ENCODE data around the gene ELOVL7. TPM values are rescaled to one million over a fixed set of nuclear protein-coding genes. Genes with fewer than 3 reads are reported as not detected.

Gene ELOVL7
- total RNA-seq, 2 experiments from 2014 or later: 0.69 to 0.85 TPM

- no peaks in the 10 kb centered on the region for H3K4me1 Mint-ChIP-seq
- ATAC-seq (no peak), DNase-seq (no peak)
- CTCF ChIA-PET: interaction anchor here (0.8 to 1.2 kb wide), 2 partner anchors 13 to 29 kb away, joined by 3 read pairs; no protein-coding TSS in a partner anchor
- intact Hi-C loops (cut with DNase I, micrococcal nuclease): no loop called here
- no peak overlapping the region for H3K4me3 Mint-ChIP-seq
- H3K27me3 Mint-ChIP-seq: peaks cover 2% of the 10 kb centered on the region
- no peaks in the 10 kb centered on the region for H3K9me3 Mint-ChIP-seq (ENCODE audit: low read depth)
- H3K36me3 Mint-ChIP-seq (ENCODE audit: low read depth): peaks cover 3% of the 10 kb centered on the region
- H3K27ac Mint-ChIP-seq: no peak overlapping the region
- POLR2A ChIA-PET: no interaction called here
Observed at GRCh38 chr5:60856066-60856465, 12.0 kb upstream of the ELOVL7 start.

- CTCF ChIA-PET: interaction anchor here (0.7 kb wide), 1 partner anchor 559 kb away, joined by 3 read pairs; no protein-coding TSS in a partner anchor
- ATAC-seq (no peak), DNase-seq (no peak)
- Mint-ChIP-seq H3K36me3 (ENCODE audit: low read depth) (peaks cover 3% of the 10 kb centered on the region), H3K4me3 (no peak overlapping the region), H3K9me3 (ENCODE audit: low read depth) (no peaks in the 10 kb centered on the region), H3K27ac (no peak overlapping the region), H3K27me3 (peaks cover 2% of the 10 kb centered on the region), H3K4me1 (no peaks in the 10 kb centered on the region)
- intact Hi-C loops (cut with DNase I, micrococcal nuclease): no loop called here
- POLR2A ChIA-PET: no interaction called here
Observed at GRCh38 chr5:60852940-60853339, 8.9 kb upstream of the ELOVL7 start.

- ChIA-PET CTCF (interaction anchor here (0.6 to 0.7 kb wide), 4 partner anchors 159 to 791 kb away, joined by 3 to 4 read pairs (median 3); no protein-coding TSS in a partner anchor), POLR2A (no interaction called here)
- H3K27ac Mint-ChIP-seq: no peak overlapping the region
- no peaks in the 10 kb centered on the region for H3K4me1 Mint-ChIP-seq
- intact Hi-C loops (cut with DNase I, micrococcal nuclease): no loop called here
- peaks cover 2% of the 10 kb centered on the region for H3K27me3 Mint-ChIP-seq
- no peak overlapping the region for H3K4me3 Mint-ChIP-seq
- ATAC-seq (no peak), DNase-seq (no peak)
- H3K36me3 Mint-ChIP-seq (ENCODE audit: low read depth): no peaks in the 10 kb centered on the region
- no peaks in the 10 kb centered on the region for H3K9me3 Mint-ChIP-seq (ENCODE audit: low read depth)
Observed at GRCh38 chr5:60852317-60852716, 8.2 kb upstream of the ELOVL7 start.

- no peak for ATAC-seq
- H3K36me3 Mint-ChIP-seq (ENCODE audit: low read depth): no peaks in the 10 kb centered on the region
- DNase-seq: no peak
- ChIA-PET CTCF (interaction anchor here (0.6 to 0.7 kb wide), 2 partner anchors 158 to 792 kb away, joined by 3 to 4 read pairs; no protein-coding TSS in a partner anchor), POLR2A (interaction anchor here (0.7 kb wide), 1 partner anchor 46 kb away, joined by 4 read pairs; no protein-coding TSS in a partner anchor)
- peaks cover 5% of the 10 kb centered on the region for H3K27me3 Mint-ChIP-seq
- no peaks in the 10 kb centered on the region for H3K9me3 Mint-ChIP-seq (ENCODE audit: low read depth)
- H3K27ac Mint-ChIP-seq: no peak overlapping the region
- H3K4me1 Mint-ChIP-seq: no peaks in the 10 kb centered on the region
- intact Hi-C loops (cut with DNase I, micrococcal nuclease): no loop called here
- no peak overlapping the region for H3K4me3 Mint-ChIP-seq
Observed at GRCh38 chr5:60851626-60852025, 7.6 kb upstream of the ELOVL7 start.

GRCh38 chr5:60846298-60846697 lies 2.2 kb upstream of the ELOVL7 start:
- Mint-ChIP-seq H3K4me3 (no peak overlapping the region), H3K9me3 (ENCODE audit: low read depth) (no peaks in the 10 kb centered on the region), H3K36me3 (ENCODE audit: low read depth) (no peaks in the 10 kb centered on the region), H3K4me1 (peaks cover 7% of the 10 kb centered on the region), H3K27ac (no peak overlapping the region), H3K27me3 (peaks cover 42% of the 10 kb centered on the region)
- intact Hi-C loops (cut with DNase I, micrococcal nuclease): no loop called here
- CTCF ChIA-PET: no interaction called here
- DNase-seq: no peak
- POLR2A ChIA-PET: no interaction called here
- no peak for ATAC-seq

GRCh38 chr5:60843386-60843935 lies 608 bp downstream of the ELOVL7 start:
- no peak overlapping the region for H3K27ac Mint-ChIP-seq
- intact Hi-C loops (cut with DNase I, micrococcal nuclease): loop anchor here in 1 of 2 experiments (5.0 kb wide), 1 partner anchor 146 kb away; no protein-coding TSS in a partner anchor
- no peaks in the 10 kb centered on the region for H3K36me3 Mint-ChIP-seq (ENCODE audit: low read depth)
- no peaks in the 10 kb centered on the region for H3K9me3 Mint-ChIP-seq (ENCODE audit: low read depth)
- ChIA-PET CTCF (interaction anchor here (0.9 to 1.3 kb wide), 2 partner anchors 27 to 144 kb away, joined by 3 to 4 read pairs; partner anchors contain the start of gene DEPDC1B), POLR2A (no interaction called here)
- peaks cover 7% of the 10 kb centered on the region for H3K4me1 Mint-ChIP-seq
- peaks cover 49% of the 10 kb centered on the region for H3K27me3 Mint-ChIP-seq
- peak overlapping the region; percentile 69 for H3K4me3 Mint-ChIP-seq
- DNase-seq (peak; percentile 37), ATAC-seq (peak; percentile 9)

GRCh38 chr5:60842871-60843385 lies 1.1 kb downstream of the ELOVL7 start:
- POLR2A ChIA-PET: no interaction called here
- intact Hi-C loops (cut with DNase I, micrococcal nuclease): loop anchor here in 1 of 2 experiments (5.0 kb wide), 1 partner anchor 146 kb away; no protein-coding TSS in a partner anchor
- no peak overlapping the region for H3K27ac Mint-ChIP-seq

GRCh38 chr5:60841361-60841760 lies 2.7 kb downstream of the ELOVL7 start:
- Mint-ChIP-seq H3K4me3 (no peak overlapping the region), H3K4me1 (peaks cover 7% of the 10 kb centered on the region), H3K36me3 (ENCODE audit: low read depth) (no peaks in the 10 kb centered on the region), H3K27ac (no peak overlapping the region), H3K9me3 (ENCODE audit: low read depth) (no peaks in the 10 kb centered on the region), H3K27me3 (peaks cover 43% of the 10 kb centered on the region)
- intact Hi-C loops (cut with DNase I, micrococcal nuclease): loop anchor here in 1 of 2 experiments (5.0 kb wide), 1 partner anchor 144 kb away; no protein-coding TSS in a partner anchor
- ChIA-PET CTCF (no interaction called here), POLR2A (no interaction called here)
- no peak for ATAC-seq
- no peak for DNase-seq

More at GRCh38 chr5:60842871-60843385, 1.1 kb downstream of the ELOVL7 start:
- Mint-ChIP-seq H3K4me1 (peaks cover 7% of the 10 kb centered on the region), H3K9me3 (ENCODE audit: low read depth) (no peaks in the 10 kb centered on the region), H3K36me3 (ENCODE audit: low read depth) (no peaks in the 10 kb centered on the region), H3K27me3 (peaks cover 49% of the 10 kb centered on the region), H3K4me3 (peak overlapping the region; percentile 69)
- no peak for ATAC-seq
- CTCF ChIA-PET: interaction anchor here (0.9 kb wide), 1 partner anchor 28 kb away, joined by 3 read pairs; no protein-coding TSS in a partner anchor
- DNase-seq: no peak

GRCh38 chr5:60836131-60836530 lies 7.9 kb downstream of the ELOVL7 start:
- DNase-seq (no peak), ATAC-seq (no peak)
- POLR2A ChIA-PET: no interaction called here
- intact Hi-C loops (cut with DNase I, micrococcal nuclease): no loop called here
- H3K27me3 Mint-ChIP-seq: peaks cover 5% of the 10 kb centered on the region
- no peaks in the 10 kb centered on the region for H3K9me3 Mint-ChIP-seq (ENCODE audit: low read depth)
- H3K4me3 Mint-ChIP-seq: no peak overlapping the region
- H3K27ac Mint-ChIP-seq: no peak overlapping the region
- no peaks in the 10 kb centered on the region for H3K36me3 Mint-ChIP-seq (ENCODE audit: low read depth)
- H3K4me1 Mint-ChIP-seq: no peaks in the 10 kb centered on the region
- CTCF ChIA-PET: no interaction called here

- POLR2A ChIA-PET: no interaction called here
- Mint-ChIP-seq H3K36me3 (ENCODE audit: low read depth) (no peaks in the 10 kb centered on the region), H3K4me3 (no peak overlapping the region), H3K9me3 (ENCODE audit: low read depth) (no peaks in the 10 kb centered on the region), H3K4me1 (peaks cover 3% of the 10 kb centered on the region), H3K27ac (no peak overlapping the region), H3K27me3 (peaks cover 4% of the 10 kb centered on the region)
- DNase-seq (no peak), ATAC-seq (no peak)
- intact Hi-C loops (cut with DNase I, micrococcal nuclease): no loop called here
- CTCF ChIA-PET: no interaction called here
Observed at GRCh38 chr5:60835554-60835953, 8.5 kb downstream of the ELOVL7 start.

GRCh38 chr5:60833520-60833919 lies 10.5 kb downstream of the ELOVL7 start:
- peaks cover 10% of the 10 kb centered on the region for H3K4me1 Mint-ChIP-seq
- POLR2A ChIA-PET: no interaction called here

GRCh38 chr5:60830581-60831127 lies 13.4 kb downstream of the ELOVL7 start:
- H3K36me3 Mint-ChIP-seq (ENCODE audit: low read depth): no peaks in the 10 kb centered on the region
- CTCF ChIA-PET: no interaction called here
- H3K4me1 Mint-ChIP-seq: peaks cover 10% of the 10 kb centered on the region
- H3K9me3 Mint-ChIP-seq (ENCODE audit: low read depth): no peaks in the 10 kb centered on the region
- intact Hi-C loops (cut with DNase I, micrococcal nuclease): no loop called here
- ATAC-seq: no peak
- no peak for DNase-seq
- H3K4me3 Mint-ChIP-seq: no peak overlapping the region
- POLR2A ChIA-PET: no interaction called here
- H3K27ac Mint-ChIP-seq: no peak overlapping the region
- peaks cover 4% of the 10 kb centered on the region for H3K27me3 Mint-ChIP-seq

More at GRCh38 chr5:60833520-60833919, 10.5 kb downstream of the ELOVL7 start:
- ATAC-seq: no peak
- Mint-ChIP-seq H3K9me3 (ENCODE audit: low read depth) (no peaks in the 10 kb centered on the region), H3K36me3 (ENCODE audit: low read depth) (no peaks in the 10 kb centered on the region), H3K4me3 (no peak overlapping the region), H3K27me3 (no peaks in the 10 kb centered on the region), H3K27ac (no peak overlapping the region)
- CTCF ChIA-PET: interaction anchor here (0.9 to 1.0 kb wide), 2 partner anchors 11 to 131 kb away, joined by 3 read pairs; no protein-coding TSS in a partner anchor
- intact Hi-C loops (cut with DNase I, micrococcal nuclease): no loop called here
- DNase-seq: no peak

All from activated CD4-positive, alpha-beta T cell treated with anti-CD3 and anti-CD28 coated beads for 36 hours (primary cell).